ENCODE measurements around the gene CLEC9A.

CLEC9A gene

DNA sequence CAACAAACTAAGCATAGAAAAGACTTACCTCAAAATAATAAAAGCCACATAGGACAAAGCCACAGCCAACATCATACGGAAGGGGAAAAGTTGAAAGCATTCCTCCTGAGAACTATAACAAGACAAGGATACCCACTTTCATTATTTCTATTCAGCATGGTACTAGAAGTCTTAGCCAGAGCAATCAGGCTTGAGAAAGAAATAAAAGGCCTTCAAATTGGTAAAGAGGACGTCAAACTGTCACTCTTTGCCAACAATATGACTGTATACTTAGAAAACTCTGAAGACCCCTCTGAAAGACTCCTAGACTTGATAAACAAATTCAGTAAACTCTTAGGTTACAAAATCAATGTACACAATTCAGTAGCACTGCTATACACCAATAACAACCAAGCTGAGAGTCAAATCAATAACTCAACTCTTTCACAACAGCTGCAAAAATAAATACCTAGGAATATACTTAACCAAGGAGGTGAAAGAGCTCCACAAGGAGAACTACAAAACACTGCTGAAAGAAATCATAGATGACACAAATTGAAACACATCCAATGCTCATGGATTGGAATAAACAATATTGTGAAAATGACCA, 79.9 kb downstream of the CLEC9A start:
- no peak overlapping the region for H3K4me3 ChIP-seq (ENCODE audit: control insufficient read depth, low read depth, low read length)
- DNase-seq (ENCODE audit: low read depth) = no peak
- TF ChIP-seq, protein P1, sequence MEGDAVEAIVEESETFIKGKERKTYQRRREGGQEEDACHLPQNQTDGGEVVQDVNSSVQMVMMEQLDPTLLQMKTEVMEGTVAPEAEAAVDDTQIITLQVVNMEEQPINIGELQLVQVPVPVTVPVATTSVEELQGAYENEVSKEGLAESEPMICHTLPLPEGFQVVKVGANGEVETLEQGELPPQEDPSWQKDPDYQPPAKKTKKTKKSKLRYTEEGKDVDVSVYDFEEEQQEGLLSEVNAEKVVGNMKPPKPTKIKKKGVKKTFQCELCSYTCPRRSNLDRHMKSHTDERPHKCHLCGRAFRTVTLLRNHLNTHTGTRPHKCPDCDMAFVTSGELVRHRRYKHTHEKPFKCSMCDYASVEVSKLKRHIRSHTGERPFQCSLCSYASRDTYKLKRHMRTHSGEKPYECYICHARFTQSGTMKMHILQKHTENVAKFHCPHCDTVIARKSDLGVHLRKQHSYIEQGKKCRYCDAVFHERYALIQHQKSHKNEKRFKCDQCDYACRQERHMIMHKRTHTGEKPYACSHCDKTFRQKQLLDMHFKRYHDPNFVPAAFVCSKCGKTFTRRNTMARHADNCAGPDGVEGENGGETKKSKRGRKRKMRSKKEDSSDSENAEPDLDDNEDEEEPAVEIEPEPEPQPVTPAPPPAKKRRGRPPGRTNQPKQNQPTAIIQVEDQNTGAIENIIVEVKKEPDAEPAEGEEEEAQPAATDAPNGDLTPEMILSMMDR (conservative IDR thresholded peaks at IDR 0.05; ENCODE audit: control insufficient read depth, insufficient read depth, low read depth, low read length) = no peak

- H3K4me3 ChIP-seq (ENCODE audit: control insufficient read depth, low read depth, low read length) = no peak overlapping the region
- TF ChIP-seq, protein P1 (conservative IDR thresholded peaks at IDR 0.05; ENCODE audit: control insufficient read depth, insufficient read depth, low read depth, low read length) = no peak
- no peak for DNase-seq (ENCODE audit: low read depth)
Measured at GRCh38 chr12:10111451-10111850, 81.0 kb downstream of the CLEC9A start.

DNA sequence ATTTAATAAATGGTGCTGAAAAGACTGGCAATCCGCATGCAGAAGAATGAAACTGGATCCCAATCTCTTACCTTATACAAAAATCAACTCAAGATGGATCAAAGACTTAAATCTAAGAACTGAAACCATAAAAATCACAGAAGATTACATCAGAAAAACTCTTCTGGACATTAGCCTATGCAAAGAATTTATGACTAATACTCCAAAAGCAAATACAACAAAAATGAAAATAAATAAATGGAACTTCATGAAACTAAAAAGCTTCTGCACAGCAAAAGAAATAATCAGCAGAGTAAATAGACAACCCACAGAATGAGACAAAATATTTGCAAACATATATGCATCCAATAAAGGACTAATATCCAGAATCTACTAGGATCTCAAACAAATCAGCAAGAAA, 82.6 kb downstream of the CLEC9A start:
- DNase-seq (ENCODE audit: low read depth) = no peak
- no peak overlapping the region for H3K4me3 ChIP-seq (ENCODE audit: control insufficient read depth, low read depth, low read length)
- TF ChIP-seq, protein P1 (conservative IDR thresholded peaks at IDR 0.05; ENCODE audit: control insufficient read depth, insufficient read depth, low read depth, low read length) = no peak

GRCh38 chr12:10113920-10114319, 83.4 kb downstream of the CLEC9A start:
- TF ChIP-seq, protein P1 (conservative IDR thresholded peaks at IDR 0.05; ENCODE audit: control insufficient read depth, insufficient read depth, low read depth, low read length) = no peak
- H3K4me3 ChIP-seq (ENCODE audit: control insufficient read depth, low read depth, low read length) = no peak overlapping the region
- DNase-seq (ENCODE audit: low read depth) = no peak

DNA sequence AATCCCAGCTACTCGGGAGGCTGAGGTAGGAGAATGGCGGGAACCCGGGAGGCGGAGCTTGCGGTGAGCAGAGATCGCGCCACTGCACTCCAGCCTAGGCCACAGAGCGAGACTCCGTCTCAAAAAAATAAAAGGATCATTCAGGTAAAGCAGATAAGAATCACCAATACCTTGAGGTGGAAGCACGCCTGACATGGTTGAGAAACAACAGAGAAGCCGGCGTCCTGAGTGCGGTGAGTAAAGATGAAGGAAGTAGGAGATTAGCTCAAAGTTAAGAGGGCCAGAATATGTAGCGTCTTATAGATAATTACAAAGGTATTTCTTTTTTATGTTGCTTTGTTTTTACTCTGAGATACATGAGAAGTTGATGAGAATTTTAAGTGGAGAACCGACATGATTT, 84.8 kb downstream of the CLEC9A start:
- TF ChIP-seq, protein P1 (conservative IDR thresholded peaks at IDR 0.05; ENCODE audit: control insufficient read depth, insufficient read depth, low read depth, low read length) = no peak
- H3K4me3 ChIP-seq (ENCODE audit: control insufficient read depth, low read depth, low read length) = no peak overlapping the region
- no peak for DNase-seq (ENCODE audit: low read depth)

All from fibroblast of mammary gland (primary cell).